Thymus (tissue), 11 donors: Measurements from ENCODE around the gene UHRF1. TPM values are rescaled to one million over a fixed set of nuclear protein-coding genes. Genes with fewer than 3 reads are reported as not detected.
A peak's percentile ranks its signal among the peaks of the same experiment; 100 is the strongest.

Experiments used
- DNase-seq, 9 donors: peaks; one replicate each; pipeline ENCODE4 v3.0.0-alpha.2; 2013; ENCODE audit warnings: low spot score in 9 of 9, low read depth in 6 of 9, missing footprints in 1 of 9
- H3K27ac ChIP-seq, 2 donors: one replicate each; pipeline ENCODE4 v1.5.1; 2013; ENCODE audit warnings: control low read depth in 1 of 2, low read depth in 1 of 2, low read length in 1 of 2, mild to moderate bottlenecking in 1 of 2, moderate library complexity in 1 of 2
- H3K27me3 ChIP-seq, 2 donors: one replicate each; pipeline ENCODE4 v1.5.1; 2013; ENCODE audit warnings: low read length in 1 of 2; ENCODE audit not compliant: control insufficient read depth in 2 of 2, insufficient read depth in 1 of 2
- H3K36me3 ChIP-seq, 2 donors: one replicate each; pipeline ENCODE4 v1.5.1; 2013; ENCODE audit warnings: low read length in 1 of 2, mild to moderate bottlenecking in 1 of 2, moderate library complexity in 1 of 2; ENCODE audit not compliant: control insufficient read depth in 2 of 2, insufficient read depth in 2 of 2
- H3K4me1 ChIP-seq, 2 donors: one replicate each; pipeline ENCODE4 v1.5.1; 2013; ENCODE audit warnings: low read length in 2 of 2; ENCODE audit not compliant: control insufficient read depth in 2 of 2, insufficient read depth in 2 of 2
- H3K4me3 ChIP-seq, 2 donors: one replicate each; pipeline ENCODE4 v1.5.1; 2013; ENCODE audit warnings: low read length in 2 of 2, control low read depth in 1 of 2, mild to moderate bottlenecking in 1 of 2
- H3K9me3 ChIP-seq, 2 donors: one replicate each; pipeline ENCODE4 v1.5.1; 2013; ENCODE audit warnings: low read length in 1 of 2, mild to moderate bottlenecking in 1 of 2; ENCODE audit not compliant: control insufficient read depth in 2 of 2, insufficient read depth in 1 of 2
- WGBS: extraction: QIAGEN DNeasy Blood & Tissue Kit; methylation state at CpG from one replicate; pipeline ENCODE4 v1.1.7; 2013; 5-methylcytosine and 5-hydroxymethylcytosine counted together
- polyA plus RNA-seq: library from polyadenylated mRNA; stranded (reverse); fragments of 200-250 nt; gene quantifications from one replicate; pipeline ENCODE4 v1.2.3, GENCODE V29; 2013
- total RNA-seq: library from RNA; stranded (reverse); fragments of 120-200 nt; gene quantifications from one replicate; pipeline ENCODE4 v1.2.4, GENCODE V29; 2013
- donor health status: healthy.

UHRF1 gene
- total and polyA plus RNA-seq, 2 donors = 4.3 to 71.7 TPM

DNA sequence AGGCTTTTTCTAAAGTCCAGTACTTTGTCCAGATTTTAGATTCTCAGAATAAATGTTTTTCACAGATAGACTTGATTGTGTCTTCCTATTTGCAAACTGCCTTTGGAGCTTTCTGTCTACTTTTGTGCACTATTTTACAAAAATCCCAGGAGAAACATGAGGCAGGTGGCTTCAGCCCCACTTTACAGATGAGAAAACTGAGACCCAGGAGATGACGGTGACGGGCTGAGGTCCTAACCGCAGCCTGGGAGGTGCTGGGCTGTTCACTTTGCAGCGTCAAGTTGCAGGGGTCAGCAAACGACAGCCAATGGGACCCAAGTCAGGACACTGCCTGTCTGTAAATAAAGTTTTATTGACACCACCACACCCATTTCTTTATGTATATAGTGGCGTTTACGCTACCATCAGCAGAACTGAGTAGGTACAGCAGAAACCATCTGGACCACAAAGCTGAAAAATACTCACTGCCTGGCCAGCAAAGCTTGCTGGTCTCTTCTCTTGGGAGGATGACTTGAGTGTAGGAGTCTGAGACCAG lies 52.9 kb downstream of the UHRF1 start:
- no peak overlapping the region for H3K27ac ChIP-seq
- peaks cover 53 to 65% of the 10 kb centered on the region in 2 donors for H3K36me3 ChIP-seq
- no peak overlapping the region for H3K4me3 ChIP-seq
- no peaks in the 10 kb centered on the region for H3K27me3 ChIP-seq
- DNase-seq = no peak
- WGBS = 99% methylated on average over 7 of the region's 7 CpGs
- H3K9me3 ChIP-seq = no peaks in the 10 kb centered on the region
- no peaks in the 10 kb centered on the region for H3K4me1 ChIP-seq

DNA sequence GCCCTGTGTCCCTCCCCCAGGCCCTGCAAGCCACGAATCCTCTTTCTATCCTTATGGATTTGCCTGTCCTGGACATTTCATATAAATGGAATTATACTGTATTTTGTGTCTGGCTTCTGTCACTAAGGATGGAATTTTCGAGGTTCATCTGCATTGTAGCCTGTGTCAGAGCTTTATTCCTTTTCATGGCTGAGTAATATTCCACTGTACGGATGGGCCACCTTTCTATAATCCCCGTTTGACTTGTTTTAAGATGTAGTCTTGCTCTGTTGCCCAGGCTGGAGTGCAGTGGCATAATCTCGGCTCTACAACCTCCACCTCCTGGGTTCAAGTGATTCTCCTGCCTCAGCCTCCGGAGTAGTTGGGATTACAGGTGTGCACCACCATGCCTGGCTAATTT lies 55.8 kb downstream of the UHRF1 start:
- 97% methylated on average over 6 of the region's 6 CpGs for WGBS
- peaks cover 0 to 4% of the 10 kb centered on the region in 2 donors for H3K9me3 ChIP-seq
- DNase-seq = no peak
- no peak overlapping the region for H3K27ac ChIP-seq
- H3K4me1 ChIP-seq = peaks cover 3 to 14% of the 10 kb centered on the region in 2 donors
- H3K27me3 ChIP-seq = peaks cover 0 to 7% of the 10 kb centered on the region in 2 donors
- no peak overlapping the region for H3K4me3 ChIP-seq
- peaks cover 25 to 40% of the 10 kb centered on the region in 2 donors for H3K36me3 ChIP-seq

DNA sequence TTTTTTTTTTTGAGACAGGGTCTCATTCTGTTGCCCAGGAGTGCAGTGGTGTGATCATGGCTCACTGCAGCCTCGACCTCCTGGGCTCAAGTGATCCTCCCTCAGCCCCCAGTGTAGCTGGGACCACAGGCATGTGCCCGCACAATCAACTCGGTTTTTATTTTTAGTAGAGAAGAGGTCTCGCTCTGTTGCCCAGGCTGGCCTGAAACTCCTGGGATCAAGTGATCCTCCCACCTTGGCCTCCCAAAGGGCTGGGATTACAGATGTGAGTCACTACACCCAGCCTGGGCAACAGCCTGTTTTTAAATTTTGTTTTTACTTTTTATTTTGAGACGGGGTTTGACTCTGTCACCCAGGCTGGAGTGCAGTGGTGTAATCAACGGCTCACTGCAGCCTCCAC lies 57.3 kb downstream of the UHRF1 start:
- Histone ChIP-seq H3K4me1 (peaks cover 16 to 29% of the 10 kb centered on the region in 2 donors), H3K27ac (no peak overlapping the region), H3K36me3 (peaks cover 19 to 34% of the 10 kb centered on the region in 2 donors), H3K27me3 (peaks cover 0 to 19% of the 10 kb centered on the region in 2 donors), H3K4me3 (no peak overlapping the region), H3K9me3 (peaks cover 0 to 11% of the 10 kb centered on the region in 2 donors)
- DNase-seq = no peak
- 94% methylated on average over 6 of the region's 6 CpGs for WGBS

DNA sequence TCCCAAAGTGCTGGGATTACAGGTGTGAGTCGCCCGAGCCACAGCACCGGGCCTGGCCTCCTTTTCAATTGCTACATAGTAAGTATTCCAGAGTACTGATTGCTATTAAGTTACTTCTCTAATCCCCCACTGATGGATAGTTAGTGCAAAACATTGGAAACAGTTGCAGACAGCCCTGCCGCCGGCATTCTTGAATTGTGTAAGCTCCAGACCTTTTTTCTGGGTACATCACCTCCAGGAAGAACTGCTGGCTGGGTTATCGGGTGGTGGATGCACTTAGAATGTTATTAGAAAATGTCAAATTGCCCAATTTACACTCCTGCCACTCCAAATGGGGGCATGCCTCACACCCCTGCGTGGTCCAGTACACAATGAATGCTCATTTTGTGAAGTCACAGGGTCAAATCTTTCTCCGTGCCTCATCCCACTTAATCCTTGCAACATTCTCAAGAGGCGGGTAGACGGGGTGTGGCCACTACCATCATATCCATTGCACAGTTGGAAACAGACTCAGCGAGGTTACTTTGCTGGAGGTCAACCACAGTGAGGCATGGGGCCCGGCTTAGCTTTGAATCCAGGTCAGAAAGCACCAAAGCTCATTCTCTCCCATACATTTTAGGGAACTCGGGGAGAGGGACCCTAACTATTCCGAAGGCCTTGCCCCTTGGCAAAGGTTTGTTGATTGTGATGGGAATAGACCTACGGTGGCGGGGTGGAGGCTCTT lies 58.6 kb downstream of the UHRF1 start:
- peaks cover 0 to 11% of the 10 kb centered on the region in 2 donors for H3K9me3 ChIP-seq
- no peak for DNase-seq
- peak overlapping the region; percentile 78 to 84 for H3K27ac ChIP-seq
- peaks cover 16 to 38% of the 10 kb centered on the region in 2 donors for H3K4me1 ChIP-seq
- peaks cover 0 to 19% of the 10 kb centered on the region in 2 donors for H3K27me3 ChIP-seq
- 91% methylated on average over 16 of the region's 16 CpGs for WGBS
- peaks cover 11 to 23% of the 10 kb centered on the region in 2 donors for H3K36me3 ChIP-seq
- peak overlapping the region; percentile 46 to 54 for H3K4me3 ChIP-seq

DNA sequence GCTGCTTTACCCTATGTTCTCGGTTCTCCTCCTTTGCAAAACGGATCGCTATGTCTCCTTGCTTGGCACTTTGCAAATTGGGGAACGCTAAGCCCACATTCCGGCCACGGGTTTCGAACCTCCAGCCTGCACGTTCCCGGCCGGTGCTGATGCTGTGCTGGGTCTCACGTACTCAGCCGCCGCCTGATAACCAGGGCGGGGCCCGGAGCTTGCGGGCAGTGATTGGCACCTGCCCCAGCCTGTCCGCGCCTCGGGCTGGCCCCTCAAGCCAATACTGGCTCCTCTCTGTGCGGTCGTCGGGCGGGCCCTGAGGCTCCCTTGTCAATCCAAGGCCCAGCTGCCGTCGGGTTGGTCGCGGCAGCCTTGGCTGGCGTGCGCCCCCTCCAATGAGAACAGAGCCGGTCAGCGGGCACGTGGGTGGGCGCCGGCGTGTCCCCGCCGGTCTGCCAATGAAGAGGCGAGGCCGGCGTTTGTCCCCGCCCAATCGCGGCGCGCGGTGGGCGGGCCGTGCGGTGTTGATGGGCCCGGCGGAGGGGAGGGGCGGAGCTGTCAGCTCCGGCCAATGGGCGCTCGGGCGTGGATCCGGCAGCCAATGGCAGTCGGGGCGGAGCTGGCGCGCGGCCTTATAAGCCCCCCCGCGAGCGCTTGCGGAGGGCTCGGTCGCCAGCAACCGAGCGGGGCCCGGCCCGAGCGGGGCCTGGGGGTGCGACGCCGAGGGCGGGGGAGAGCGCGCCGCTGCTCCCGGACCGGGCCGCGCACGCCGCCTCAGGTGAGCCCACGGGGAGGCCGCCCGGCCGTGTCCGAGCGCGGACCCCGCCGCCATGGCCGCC lies 59.4 kb downstream of the UHRF1 start, which contains the start of gene KDM4B:
Gene KDM4B, plus strand, starts transcription at position 652 of the 830 bp plus-strand sequence. CDS start 63,778 bp downstream, outside the sequence.
- Histone ChIP-seq H3K27me3 (peaks cover 0 to 19% of the 10 kb centered on the region in 2 donors), H3K9me3 (peaks cover 0 to 11% of the 10 kb centered on the region in 2 donors), H3K36me3 (peaks cover 11 to 18% of the 10 kb centered on the region in 2 donors), H3K27ac (peak within 1 kb of the TSS; percentile 78 to 84), H3K4me1 (peaks cover 16 to 38% of the 10 kb centered on the region in 2 donors), H3K4me3 (peak within 1 kb of the TSS; percentile 68 to 85)
- 1% methylated on average over 96 of the region's 96 CpGs for WGBS
- DNase-seq = peak; percentile 90 to 100 (median 99)

DNA sequence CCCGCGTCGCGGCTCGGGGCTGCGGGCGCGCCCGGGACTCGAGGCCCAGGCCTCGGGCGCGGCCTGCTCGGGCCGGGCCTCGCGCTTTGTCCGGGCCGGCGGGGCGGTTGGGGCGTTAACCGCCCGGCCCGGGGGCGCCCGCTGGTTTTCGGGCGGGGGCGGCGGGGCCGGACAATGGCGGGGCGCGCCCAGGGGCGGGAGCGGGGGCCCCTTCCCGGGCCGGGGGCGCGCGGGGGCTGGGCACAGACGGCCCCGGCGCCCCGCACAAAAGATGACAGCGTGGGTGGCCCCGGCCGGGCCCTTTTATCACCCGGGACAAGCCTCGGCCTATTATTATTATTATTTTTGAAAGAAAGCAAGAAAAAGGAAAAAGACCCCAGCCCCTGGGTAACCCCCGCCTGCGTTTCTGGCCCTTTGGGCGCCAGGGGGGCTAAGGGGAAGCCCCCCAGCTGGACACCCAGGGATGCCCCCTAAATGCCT lies 60.0 kb downstream of the UHRF1 start:
- WGBS = under 1% methylated on average over 54 of the region's 54 CpGs
- Histone ChIP-seq H3K36me3 (peaks cover 5 to 14% of the 10 kb centered on the region in 2 donors), H3K9me3 (peaks cover 0 to 11% of the 10 kb centered on the region in 2 donors), H3K27me3 (peaks cover 0 to 19% of the 10 kb centered on the region in 2 donors), H3K4me1 (peaks cover 16 to 38% of the 10 kb centered on the region in 2 donors), H3K27ac (peak overlapping the region in 1 of 2 donors; percentile 79), H3K4me3 (peak overlapping the region; percentile 68 to 85)
- no peak for DNase-seq

DNA sequence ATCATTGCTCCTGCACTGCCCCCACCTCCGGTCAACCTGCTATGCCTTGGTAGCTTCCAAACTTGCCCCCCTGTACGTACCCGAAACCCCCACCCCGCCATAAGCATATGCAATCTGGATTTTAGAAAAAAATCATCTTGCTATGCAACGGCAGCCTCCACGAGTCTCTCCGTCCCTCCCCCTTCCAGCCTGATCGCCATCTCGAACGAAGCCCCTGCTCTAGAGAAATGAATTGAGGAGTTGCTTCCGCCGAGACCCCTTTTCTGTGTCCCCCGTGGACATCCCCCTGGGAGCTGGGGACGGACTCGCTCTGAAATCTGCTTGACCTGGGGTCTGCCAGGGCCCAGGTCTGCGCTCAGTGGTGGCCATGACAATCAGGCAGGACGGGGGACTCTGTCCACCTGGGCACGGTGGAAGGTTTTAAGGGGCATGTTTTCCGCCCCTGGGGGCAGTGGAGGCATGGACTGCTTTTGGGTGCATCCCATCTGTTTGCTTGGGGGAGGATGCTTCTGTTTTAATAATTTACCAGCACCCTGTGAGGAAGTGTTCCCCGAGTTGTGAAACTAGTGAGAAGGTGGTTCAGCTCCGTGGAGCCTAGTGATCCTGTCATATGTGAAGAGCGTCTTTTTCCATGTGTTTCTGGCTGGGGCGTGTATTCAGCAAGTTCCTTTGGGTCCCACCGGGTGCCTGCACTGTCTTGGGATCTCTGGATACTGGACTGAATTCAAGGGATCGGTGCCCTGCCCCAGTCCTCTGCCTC lies 60.7 kb downstream of the UHRF1 start:
- Histone ChIP-seq H3K9me3 (peaks cover 0 to 11% of the 10 kb centered on the region in 2 donors), H3K4me1 (peaks cover 16 to 38% of the 10 kb centered on the region in 2 donors), H3K27ac (no peak overlapping the region), H3K27me3 (peaks cover 0 to 19% of the 10 kb centered on the region in 2 donors), H3K4me3 (peak overlapping the region; percentile 68 to 85), H3K36me3 (peaks cover 3 to 9% of the 10 kb centered on the region in 2 donors)
- 10% methylated on average over 25 of the region's 25 CpGs for WGBS
- peak in 3 of 9 donors; percentile 9 to 46 (median 22) for DNase-seq
